ENCODE data around the gene KCNQ5.

The KCNQ5 gene

DNA sequence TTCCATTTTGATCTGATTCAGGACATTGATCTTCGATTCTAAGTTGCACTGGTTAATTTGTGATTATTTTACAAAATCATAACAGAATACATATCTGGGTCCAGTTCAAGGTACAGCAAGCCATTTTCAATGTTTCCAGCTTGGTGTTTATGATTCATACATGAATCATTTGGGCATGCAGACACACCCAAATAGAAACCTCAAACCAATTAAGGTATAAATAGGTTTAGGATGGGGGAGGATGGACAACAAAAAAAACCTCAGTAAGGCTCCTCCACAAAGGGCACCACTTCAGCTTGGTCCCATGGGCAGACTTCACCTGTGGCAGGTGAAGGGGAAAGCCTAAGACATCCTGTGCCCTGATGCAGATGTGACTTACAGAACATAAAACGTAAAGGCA lies 410.7 kb downstream of the KCNQ5 start:
- no peak for DNase-seq

DNA sequence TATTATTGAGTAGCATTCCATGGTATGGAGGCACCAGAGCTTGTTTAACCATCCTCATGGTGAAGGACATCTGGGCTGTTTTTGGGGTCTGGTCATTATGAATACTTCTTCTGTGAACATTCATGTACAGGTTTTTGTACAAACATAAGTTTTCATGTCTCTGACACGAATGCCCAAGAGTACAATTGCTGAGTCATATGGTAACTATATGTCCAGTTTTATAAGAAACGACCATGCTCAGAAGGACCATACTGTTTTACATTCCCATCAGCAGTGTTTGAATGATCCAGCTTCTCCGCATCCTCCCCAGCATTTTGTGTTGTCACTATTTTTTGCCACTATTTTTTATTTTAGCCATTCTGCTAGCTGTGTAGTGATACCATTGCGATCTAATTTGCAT lies 414.8 kb downstream of the KCNQ5 start:
- Mint-ChIP-seq H3K4me3 (no peak overlapping the region), H3K36me3 (no peaks in the 10 kb centered on the region), H3K27me3 (no peaks in the 10 kb centered on the region), H3K9me3 (peaks cover 8% of the 10 kb centered on the region), H3K27ac (no peak overlapping the region), H3K4me1 (peaks cover 3% of the 10 kb centered on the region)
- DNase-seq: no peak
- CTCF ChIA-PET: no interaction called here

More for the DNA sequence above, 410.7 kb downstream of the KCNQ5 start:
- Mint-ChIP-seq H3K4me3 (no peak overlapping the region), H3K27me3 (no peaks in the 10 kb centered on the region), H3K27ac (no peak overlapping the region), H3K4me1 (peaks cover 3% of the 10 kb centered on the region), H3K36me3 (no peaks in the 10 kb centered on the region), H3K9me3 (no peaks in the 10 kb centered on the region)
- CTCF ChIA-PET: no interaction called here

- no peak for DNase-seq
- no peaks in the 10 kb centered on the region for H3K36me3 Mint-ChIP-seq
- CTCF ChIA-PET: no interaction called here
- H3K4me3 Mint-ChIP-seq: no peak overlapping the region
- H3K27ac Mint-ChIP-seq: no peak overlapping the region
- no peaks in the 10 kb centered on the region for H3K27me3 Mint-ChIP-seq
- no peaks in the 10 kb centered on the region for H3K4me1 Mint-ChIP-seq
- peaks cover 8% of the 10 kb centered on the region for H3K9me3 Mint-ChIP-seq
Observed at GRCh38 chr6:73041051-73041450, 419.2 kb downstream of the KCNQ5 start.

DNA sequence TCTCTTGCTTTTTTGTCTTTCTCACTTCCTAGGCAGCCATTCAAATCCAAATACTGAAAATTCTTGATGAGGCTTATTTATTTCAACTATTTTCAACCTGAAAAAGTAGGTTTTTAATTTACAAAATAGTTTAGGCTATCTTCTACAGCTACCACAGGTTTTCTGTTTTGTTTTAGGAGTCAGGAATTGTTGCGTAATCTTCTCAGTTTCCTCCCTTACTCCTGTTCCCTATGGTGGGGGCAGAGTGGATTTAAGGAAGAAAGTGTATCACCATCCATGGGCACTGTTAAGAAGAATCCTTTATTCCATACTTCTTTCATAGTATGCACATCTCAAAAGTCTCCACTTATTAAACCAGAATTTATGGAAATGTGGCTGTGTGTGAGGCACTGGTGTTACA lies 421.0 kb downstream of the KCNQ5 start:
- Mint-ChIP-seq H3K4me1 (no peaks in the 10 kb centered on the region), H3K27ac (no peak overlapping the region), H3K27me3 (no peaks in the 10 kb centered on the region), H3K9me3 (peaks cover 8% of the 10 kb centered on the region), H3K4me3 (no peak overlapping the region), H3K36me3 (no peaks in the 10 kb centered on the region)
- DNase-seq: no peak
- CTCF ChIA-PET: no interaction called here

- CTCF ChIA-PET: no interaction called here
- Mint-ChIP-seq H3K27ac (no peak overlapping the region), H3K27me3 (no peaks in the 10 kb centered on the region), H3K4me3 (no peak overlapping the region), H3K36me3 (no peaks in the 10 kb centered on the region), H3K4me1 (no peaks in the 10 kb centered on the region), H3K9me3 (peaks cover 8% of the 10 kb centered on the region)
- no peak for DNase-seq
Observed at GRCh38 chr6:73043446-73043845, 421.6 kb downstream of the KCNQ5 start.

DNA sequence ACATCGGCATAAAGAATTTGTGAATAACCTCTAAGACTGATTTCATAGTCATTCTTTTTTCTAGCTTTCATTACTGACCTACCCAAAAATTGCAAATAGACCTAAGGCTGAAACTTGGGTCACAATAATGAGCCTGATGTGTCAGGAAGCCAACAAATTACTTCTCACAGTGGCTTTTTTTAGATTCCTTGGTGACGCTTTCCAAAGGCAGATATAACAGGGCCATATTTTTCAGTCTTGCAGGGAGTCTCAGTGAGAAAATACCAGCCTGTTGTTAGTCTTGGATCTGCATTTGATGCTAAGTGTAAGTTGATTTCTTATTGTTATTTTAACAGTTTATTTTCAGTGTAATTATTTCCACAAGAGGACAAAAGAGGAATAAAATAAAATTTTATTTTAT lies 423.7 kb downstream of the KCNQ5 start:
- no peak overlapping the region for H3K4me3 Mint-ChIP-seq
- CTCF ChIA-PET: no interaction called here
- H3K4me1 Mint-ChIP-seq: no peaks in the 10 kb centered on the region
- no peak overlapping the region for H3K27ac Mint-ChIP-seq
- no peaks in the 10 kb centered on the region for H3K27me3 Mint-ChIP-seq
- no peaks in the 10 kb centered on the region for H3K9me3 Mint-ChIP-seq
- H3K36me3 Mint-ChIP-seq: no peaks in the 10 kb centered on the region
- DNase-seq: no peak

- Mint-ChIP-seq H3K4me3 (no peak overlapping the region), H3K9me3 (no peaks in the 10 kb centered on the region), H3K27ac (no peak overlapping the region), H3K27me3 (no peaks in the 10 kb centered on the region), H3K36me3 (no peaks in the 10 kb centered on the region), H3K4me1 (no peaks in the 10 kb centered on the region)
- no peak for DNase-seq
- CTCF ChIA-PET: no interaction called here
Observed at GRCh38 chr6:73047801-73048200, 425.9 kb downstream of the KCNQ5 start.

- H3K4me3 Mint-ChIP-seq: no peak overlapping the region
- H3K27ac Mint-ChIP-seq: no peak overlapping the region
- no peaks in the 10 kb centered on the region for H3K27me3 Mint-ChIP-seq
- no peaks in the 10 kb centered on the region for H3K9me3 Mint-ChIP-seq
- CTCF ChIA-PET: no interaction called here
- DNase-seq: no peak
- no peaks in the 10 kb centered on the region for H3K4me1 Mint-ChIP-seq
- H3K36me3 Mint-ChIP-seq: no peaks in the 10 kb centered on the region
Observed at GRCh38 chr6:73049971-73050594, 428.2 kb downstream of the KCNQ5 start.

- H3K36me3 Mint-ChIP-seq: no peaks in the 10 kb centered on the region
- CTCF ChIA-PET: no interaction called here
- H3K4me3 Mint-ChIP-seq: no peak overlapping the region
- DNase-seq: no peak
- H3K27ac Mint-ChIP-seq: no peak overlapping the region
- no peaks in the 10 kb centered on the region for H3K4me1 Mint-ChIP-seq
- no peaks in the 10 kb centered on the region for H3K9me3 Mint-ChIP-seq
- H3K27me3 Mint-ChIP-seq: no peaks in the 10 kb centered on the region
Observed at GRCh38 chr6:73050706-73051105, 428.8 kb downstream of the KCNQ5 start.

DNA sequence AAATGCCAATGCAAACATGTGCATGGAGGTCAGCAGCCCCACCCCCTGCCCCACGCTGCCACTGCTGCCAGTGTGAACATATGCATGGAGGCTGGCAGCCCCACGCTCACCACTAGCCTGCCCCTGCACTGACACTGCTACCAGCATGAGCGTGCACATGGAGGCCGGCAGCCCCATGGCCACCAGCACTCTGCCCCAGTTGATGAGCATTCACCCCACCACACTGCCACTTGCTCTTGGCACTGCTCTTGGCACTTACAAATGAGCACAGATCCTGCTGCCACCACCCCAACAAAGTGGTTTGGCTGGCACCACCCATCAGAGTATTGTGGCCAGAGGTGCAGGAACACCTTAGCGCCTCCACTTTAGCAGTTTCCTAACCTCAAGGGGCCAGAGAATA lies 429.3 kb downstream of the KCNQ5 start:
- H3K4me1 Mint-ChIP-seq: no peaks in the 10 kb centered on the region
- H3K27ac Mint-ChIP-seq: no peak overlapping the region
- no peaks in the 10 kb centered on the region for H3K9me3 Mint-ChIP-seq
- CTCF ChIA-PET: no interaction called here
- no peak overlapping the region for H3K4me3 Mint-ChIP-seq
- H3K36me3 Mint-ChIP-seq: no peaks in the 10 kb centered on the region
- H3K27me3 Mint-ChIP-seq: no peaks in the 10 kb centered on the region
- DNase-seq: no peak

DNA sequence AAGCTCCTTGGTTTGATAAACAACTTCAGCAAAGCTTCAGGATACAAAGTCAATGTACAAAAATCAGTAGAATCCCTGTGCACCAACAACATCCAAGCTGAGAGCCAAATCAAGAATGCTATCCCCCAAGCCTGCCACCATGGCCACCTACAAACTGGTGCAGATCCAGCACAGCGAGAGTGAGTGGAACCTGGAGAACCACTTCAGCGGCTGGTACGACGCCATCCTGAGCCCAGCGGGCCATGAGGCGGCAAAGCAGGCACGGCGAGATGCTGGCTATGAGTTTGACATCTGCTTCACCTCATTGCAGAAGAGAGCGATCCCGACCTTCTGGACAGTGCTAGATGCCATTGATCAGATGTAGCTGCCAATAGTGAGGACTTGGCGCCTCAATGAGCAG lies 433.1 kb downstream of the KCNQ5 start:
- H3K27me3 Mint-ChIP-seq: no peaks in the 10 kb centered on the region
- H3K9me3 Mint-ChIP-seq: no peaks in the 10 kb centered on the region
- H3K27ac Mint-ChIP-seq: no peak overlapping the region

DNA sequence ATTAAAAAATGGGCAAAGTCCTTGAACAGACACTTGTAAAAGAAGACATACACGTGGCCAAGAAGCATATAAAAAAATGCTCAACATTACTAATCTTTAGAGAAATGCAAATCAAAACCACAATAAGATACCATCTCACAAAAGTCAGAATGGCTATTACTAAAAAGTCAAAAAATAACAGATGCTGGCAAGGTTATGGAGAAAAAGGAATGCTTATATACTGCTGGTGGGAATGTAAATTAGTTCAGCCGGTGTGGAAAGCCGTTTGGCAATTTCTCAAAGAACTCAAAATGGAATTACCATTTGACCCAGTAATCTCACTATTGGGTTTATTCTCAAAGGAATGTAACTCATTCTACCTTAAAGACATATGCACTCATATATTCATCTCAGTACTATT lies 436.9 kb downstream of the KCNQ5 start:
- no peak for DNase-seq
- Mint-ChIP-seq H3K4me1 (no peaks in the 10 kb centered on the region), H3K9me3 (no peaks in the 10 kb centered on the region), H3K27me3 (no peaks in the 10 kb centered on the region), H3K27ac (no peak overlapping the region), H3K4me3 (no peak overlapping the region), H3K36me3 (no peaks in the 10 kb centered on the region)
- CTCF ChIA-PET: no interaction called here

More for the DNA sequence above, 433.1 kb downstream of the KCNQ5 start:
- Mint-ChIP-seq H3K4me1 (no peaks in the 10 kb centered on the region), H3K36me3 (no peaks in the 10 kb centered on the region), H3K4me3 (no peak overlapping the region)
- DNase-seq: no peak
- CTCF ChIA-PET: no interaction called here

- Mint-ChIP-seq H3K4me1 (peaks cover 2% of the 10 kb centered on the region), H3K27me3 (no peaks in the 10 kb centered on the region), H3K36me3 (no peaks in the 10 kb centered on the region), H3K27ac (no peak overlapping the region), H3K9me3 (no peaks in the 10 kb centered on the region), H3K4me3 (no peak overlapping the region)
- CTCF ChIA-PET: no interaction called here
- DNase-seq: no peak
Observed at GRCh38 chr6:73062130-73062529, 440.3 kb downstream of the KCNQ5 start.

DNA sequence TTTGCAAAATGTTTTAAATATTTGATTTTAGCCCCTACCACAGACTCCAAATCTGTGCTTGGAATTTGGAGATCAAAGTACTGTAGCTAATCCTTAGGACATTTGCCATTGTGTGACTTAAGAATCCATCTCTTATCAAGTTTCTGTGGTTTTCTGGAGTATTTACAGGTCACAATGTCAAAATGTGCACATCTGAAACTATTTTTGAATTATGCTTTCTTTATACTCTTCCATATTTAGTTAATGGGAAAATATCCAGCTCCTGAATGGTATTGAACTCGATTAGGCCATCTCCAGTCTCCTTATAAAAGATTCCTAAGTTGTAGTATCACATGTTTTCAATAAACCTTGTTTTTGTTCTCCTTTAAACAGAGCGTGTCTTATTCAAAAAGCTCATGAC lies 441.0 kb downstream of the KCNQ5 start:
- H3K27me3 Mint-ChIP-seq: no peaks in the 10 kb centered on the region
- no peak overlapping the region for H3K27ac Mint-ChIP-seq
- H3K9me3 Mint-ChIP-seq: no peaks in the 10 kb centered on the region
- DNase-seq: no peak
- no peaks in the 10 kb centered on the region for H3K36me3 Mint-ChIP-seq
- no peak overlapping the region for H3K4me3 Mint-ChIP-seq
- CTCF ChIA-PET: no interaction called here
- H3K4me1 Mint-ChIP-seq: peaks cover 2% of the 10 kb centered on the region

- Mint-ChIP-seq H3K4me3 (no peak overlapping the region), H3K36me3 (no peaks in the 10 kb centered on the region), H3K9me3 (no peaks in the 10 kb centered on the region), H3K27me3 (no peaks in the 10 kb centered on the region), H3K4me1 (peaks cover 2% of the 10 kb centered on the region), H3K27ac (no peak overlapping the region)
- CTCF ChIA-PET: interaction anchor here (1.0 kb wide), 1 partner anchor 448 kb away, joined by 3 read pairs; no protein-coding TSS in a partner anchor
- no peak for DNase-seq
Observed at GRCh38 chr6:73064266-73064665, 442.4 kb downstream of the KCNQ5 start.

GRCh38 chr6:73073238-73073637 lies 451.4 kb downstream of the KCNQ5 start:
- Mint-ChIP-seq H3K4me3 (no peak overlapping the region), H3K9me3 (no peaks in the 10 kb centered on the region), H3K4me1 (no peaks in the 10 kb centered on the region), H3K27ac (no peak overlapping the region), H3K36me3 (no peaks in the 10 kb centered on the region), H3K27me3 (no peaks in the 10 kb centered on the region)
- DNase-seq: no peak
- CTCF ChIA-PET: no interaction called here
